ENCODE data around the gene MIA2. TPM values are rescaled to one million over a fixed set of nuclear protein-coding genes. Genes with fewer than 3 reads are reported as not detected.
"Not testable (repeated sequence)": the region's sequence is repeated elsewhere in the genome, so short reads cannot be mapped to it uniquely, and the experiment has no call there.

The MIA2 gene
- total RNA-seq, 1 donor from 2014 or later, result 12.7 TPM

DNA sequence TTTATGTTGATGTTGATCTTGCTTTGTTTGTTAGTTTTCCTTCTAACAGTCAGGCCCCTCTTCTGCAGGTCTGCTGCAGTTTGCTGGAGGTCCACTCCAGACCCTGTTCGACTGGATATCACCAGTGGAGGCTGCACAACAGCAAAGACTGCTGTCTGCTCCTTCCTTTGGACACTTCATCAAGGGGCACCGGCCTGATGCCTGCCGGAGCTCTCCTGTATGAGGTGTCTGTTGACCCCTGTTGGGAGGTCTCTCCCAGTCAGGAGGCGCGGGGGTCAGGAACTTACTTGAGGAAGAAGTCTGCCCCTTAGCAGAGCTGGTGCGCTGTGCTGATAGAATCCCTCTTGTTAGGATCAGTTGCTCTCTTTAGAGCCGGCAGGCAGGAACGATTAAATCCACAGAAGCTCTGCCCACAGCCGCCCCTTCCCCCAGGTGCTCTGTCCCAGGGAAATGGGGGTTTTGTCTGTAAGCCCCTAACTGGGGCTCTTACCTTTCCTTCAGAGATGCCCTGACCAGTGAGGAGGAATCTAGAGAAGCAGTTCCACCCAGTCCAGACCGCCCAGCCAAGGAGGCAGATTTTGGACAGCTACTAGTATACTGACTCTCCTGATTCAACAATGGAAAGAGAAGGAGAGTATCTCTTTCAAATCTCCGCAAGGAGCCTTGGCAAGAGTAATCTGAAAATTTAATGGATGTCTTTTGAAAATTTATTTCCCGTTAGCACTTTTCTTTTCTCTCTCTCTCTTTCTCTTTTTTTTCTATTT lies 25.2 kb downstream of the MIA2 start:
- H3K27me3 Mint-ChIP-seq (ENCODE audit: low read depth), result peaks cover 5% of the 10 kb centered on the region
- no peak overlapping the region for H3K27ac Mint-ChIP-seq (ENCODE audit: unreplicated experiment)
- peaks cover 7% of the 10 kb centered on the region for H3K9me3 Mint-ChIP-seq
- H3K36me3 Mint-ChIP-seq (ENCODE audit: low read depth), result no peaks in the 10 kb centered on the region
- TF ChIP-seq, protein P1, sequence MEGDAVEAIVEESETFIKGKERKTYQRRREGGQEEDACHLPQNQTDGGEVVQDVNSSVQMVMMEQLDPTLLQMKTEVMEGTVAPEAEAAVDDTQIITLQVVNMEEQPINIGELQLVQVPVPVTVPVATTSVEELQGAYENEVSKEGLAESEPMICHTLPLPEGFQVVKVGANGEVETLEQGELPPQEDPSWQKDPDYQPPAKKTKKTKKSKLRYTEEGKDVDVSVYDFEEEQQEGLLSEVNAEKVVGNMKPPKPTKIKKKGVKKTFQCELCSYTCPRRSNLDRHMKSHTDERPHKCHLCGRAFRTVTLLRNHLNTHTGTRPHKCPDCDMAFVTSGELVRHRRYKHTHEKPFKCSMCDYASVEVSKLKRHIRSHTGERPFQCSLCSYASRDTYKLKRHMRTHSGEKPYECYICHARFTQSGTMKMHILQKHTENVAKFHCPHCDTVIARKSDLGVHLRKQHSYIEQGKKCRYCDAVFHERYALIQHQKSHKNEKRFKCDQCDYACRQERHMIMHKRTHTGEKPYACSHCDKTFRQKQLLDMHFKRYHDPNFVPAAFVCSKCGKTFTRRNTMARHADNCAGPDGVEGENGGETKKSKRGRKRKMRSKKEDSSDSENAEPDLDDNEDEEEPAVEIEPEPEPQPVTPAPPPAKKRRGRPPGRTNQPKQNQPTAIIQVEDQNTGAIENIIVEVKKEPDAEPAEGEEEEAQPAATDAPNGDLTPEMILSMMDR (conservative IDR thresholded peaks at IDR 0.05), result no peak
- no peak overlapping the region for H3K4me3 Mint-ChIP-seq
- H3K4me1 Mint-ChIP-seq, result no peaks in the 10 kb centered on the region
- DNase-seq (ENCODE audit: low read depth, low spot score), result no peak

DNA sequence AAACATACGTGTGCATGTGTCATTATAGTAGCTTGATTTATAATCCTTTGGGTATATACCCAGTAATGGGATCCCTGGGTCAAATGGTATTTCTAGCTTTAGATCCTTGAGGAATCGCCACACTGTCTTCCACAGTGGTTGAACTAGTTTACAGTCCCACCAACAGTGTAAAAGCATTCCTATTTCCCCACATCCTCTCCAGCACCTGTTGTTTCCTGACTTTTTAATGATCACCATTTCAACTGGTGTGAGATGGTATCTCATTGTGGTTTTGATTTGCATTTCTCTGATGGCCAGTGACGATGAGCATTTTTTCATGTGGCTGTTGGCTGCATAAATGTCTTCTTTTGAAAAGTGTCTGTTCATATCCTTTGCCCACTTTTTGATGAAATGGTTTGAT lies 26.4 kb downstream of the MIA2 start:
- DNase-seq (ENCODE audit: low read depth, low spot score); H3K36me3 Mint-ChIP-seq (ENCODE audit: low read depth); H3K4me1 Mint-ChIP-seq; H3K27me3 Mint-ChIP-seq (ENCODE audit: low read depth); H3K27ac Mint-ChIP-seq (ENCODE audit: unreplicated experiment); H3K4me3 Mint-ChIP-seq; H3K9me3 Mint-ChIP-seq: not testable (repeated sequence)

DNA sequence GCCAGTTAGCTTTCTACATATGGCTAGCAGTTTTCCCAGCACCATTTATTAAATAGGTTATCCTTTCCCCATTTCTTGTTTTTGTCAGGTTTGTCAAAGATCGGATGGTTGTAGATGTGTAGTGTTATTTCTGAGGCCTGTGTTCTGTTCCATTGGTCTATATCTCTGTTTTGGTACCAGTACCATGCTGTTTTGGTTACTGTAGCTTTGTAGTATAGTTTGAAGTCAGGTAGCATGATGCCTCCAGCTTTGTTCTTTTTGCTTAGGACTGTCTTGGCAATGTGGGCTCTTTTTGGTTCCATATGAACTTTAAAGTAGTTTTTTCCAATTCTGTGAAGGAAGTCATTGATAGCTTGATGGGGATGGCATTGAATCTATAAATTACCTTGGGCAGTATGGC lies 28.5 kb downstream of the MIA2 start:
- peaks cover 11% of the 10 kb centered on the region for H3K4me1 Mint-ChIP-seq
- peak overlapping the region; percentile 65 for H3K4me3 Mint-ChIP-seq
- not testable (repeated sequence) for H3K27me3 Mint-ChIP-seq (ENCODE audit: low read depth); H3K36me3 Mint-ChIP-seq (ENCODE audit: low read depth); H3K9me3 Mint-ChIP-seq; DNase-seq (ENCODE audit: low read depth, low spot score); H3K27ac Mint-ChIP-seq (ENCODE audit: unreplicated experiment)

DNA sequence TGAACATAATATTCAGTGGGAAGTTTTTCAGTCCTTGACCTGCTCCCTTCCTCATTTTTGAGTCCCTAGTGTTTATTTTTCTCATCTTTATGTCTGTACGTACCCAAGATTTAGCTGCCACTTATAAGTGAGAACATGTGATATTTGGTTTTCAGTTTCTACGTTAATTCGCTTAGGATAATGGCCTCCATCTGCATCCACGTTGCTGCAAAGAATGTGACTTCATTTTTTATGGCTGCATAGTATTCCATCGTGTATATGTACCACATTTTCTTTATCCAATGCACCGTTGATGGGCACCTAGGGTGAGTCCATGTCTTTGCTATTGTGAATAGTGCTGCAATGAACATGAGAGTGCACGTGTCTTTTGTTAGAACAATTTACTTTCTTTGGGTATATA lies 30.3 kb downstream of the MIA2 start:
- H3K36me3 Mint-ChIP-seq (ENCODE audit: low read depth), result no peaks in the 10 kb centered on the region
- TF ChIP-seq, protein P1 (conservative IDR thresholded peaks at IDR 0.05), result no peak
- H3K4me3 Mint-ChIP-seq, result no peak overlapping the region
- H3K9me3 Mint-ChIP-seq, result peaks cover 4% of the 10 kb centered on the region
- no peaks in the 10 kb centered on the region for H3K27me3 Mint-ChIP-seq (ENCODE audit: low read depth)
- no peak overlapping the region for H3K27ac Mint-ChIP-seq (ENCODE audit: unreplicated experiment)
- H3K4me1 Mint-ChIP-seq, result peaks cover 26% of the 10 kb centered on the region
- DNase-seq (ENCODE audit: low read depth, low spot score), result no peak

DNA sequence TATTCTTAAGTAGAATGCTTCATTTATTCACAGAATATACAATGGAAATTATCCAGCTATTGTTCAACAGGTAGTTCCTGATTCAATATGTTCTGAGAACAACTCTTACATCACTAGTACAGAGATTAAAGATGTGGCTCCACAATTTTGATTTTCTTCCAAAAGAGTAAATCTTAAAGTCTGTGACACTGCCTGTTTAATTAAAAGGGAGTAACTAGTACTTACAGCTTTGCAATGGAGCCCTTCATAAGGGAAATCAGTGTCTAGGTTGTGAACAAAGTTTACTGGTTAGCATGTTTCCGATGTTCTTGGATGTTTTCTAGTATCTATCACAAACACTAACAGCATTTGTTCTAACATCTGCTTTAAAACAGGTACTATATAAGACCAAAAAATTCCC lies 30.8 kb downstream of the MIA2 start:
- TF ChIP-seq, protein P1 (conservative IDR thresholded peaks at IDR 0.05), result no peak
- no peak overlapping the region for H3K4me3 Mint-ChIP-seq
- DNase-seq (ENCODE audit: low read depth, low spot score), result no peak
- peaks cover 30% of the 10 kb centered on the region for H3K4me1 Mint-ChIP-seq
- peaks cover 4% of the 10 kb centered on the region for H3K9me3 Mint-ChIP-seq
- no peaks in the 10 kb centered on the region for H3K27me3 Mint-ChIP-seq (ENCODE audit: low read depth)
- no peak overlapping the region for H3K27ac Mint-ChIP-seq (ENCODE audit: unreplicated experiment)
- H3K36me3 Mint-ChIP-seq (ENCODE audit: low read depth), result no peaks in the 10 kb centered on the region

DNA sequence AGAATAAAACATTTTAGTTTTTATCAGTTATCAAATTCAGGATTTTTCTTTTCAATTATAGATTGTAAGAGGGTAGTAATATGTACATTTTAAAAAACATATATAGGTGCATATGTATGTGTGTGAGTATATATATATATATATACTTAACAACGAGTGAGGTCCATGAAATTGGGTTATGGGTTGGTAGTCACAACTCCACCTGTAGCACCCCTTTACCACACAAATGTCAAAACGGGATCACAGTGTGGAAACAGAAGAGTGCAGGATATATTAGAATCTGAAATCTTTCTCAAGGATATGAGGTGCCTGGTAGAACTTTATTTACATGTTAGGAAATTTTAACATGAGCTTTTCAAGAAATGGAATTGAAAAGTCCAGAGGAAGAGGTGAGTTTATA lies 31.3 kb downstream of the MIA2 start:
- H3K27ac Mint-ChIP-seq (ENCODE audit: unreplicated experiment), result no peak overlapping the region
- peaks cover 4% of the 10 kb centered on the region for H3K9me3 Mint-ChIP-seq
- H3K4me3 Mint-ChIP-seq, result peak overlapping the region; percentile 61
- peaks cover 30% of the 10 kb centered on the region for H3K4me1 Mint-ChIP-seq
- no peaks in the 10 kb centered on the region for H3K27me3 Mint-ChIP-seq (ENCODE audit: low read depth)
- TF ChIP-seq, protein P1 (conservative IDR thresholded peaks at IDR 0.05), result no peak
- no peak for DNase-seq (ENCODE audit: low read depth, low spot score)
- no peaks in the 10 kb centered on the region for H3K36me3 Mint-ChIP-seq (ENCODE audit: low read depth)

Measured in neural crest cell (in vitro differentiated cells).